Naive thymus-derived CD4-positive, alpha-beta T cell (primary cell): ENCODE data around the gene SYT17. TPM values are rescaled to one million over a fixed set of nuclear protein-coding genes. Genes with fewer than 3 reads are reported as not detected.

Experiments
- ATAC-seq: fragments of 150-1000 bp; cut with Tn5 transposase; 2 replicates; pipeline ENCODE4 v1.10.0; 2021; ENCODE audit warnings: mild to moderate bottlenecking, moderate library complexity
- CTCF ChIA-PET: fragments of 350-600 bp; sonication (Branson Sonifier 250); formaldehyde crosslinking; loops from one replicate; lab custom pipeline; 2021; ENCODE audit warnings: antibody characterized with exemption; lab: Charles Lee
- POLR2A ChIA-PET: fragments of 350-600 bp; sonication (Branson Sonifier 250); formaldehyde crosslinking; loops from one replicate; lab custom pipeline; 2021; ENCODE audit warnings: antibody characterized with exemption, inconsistent platforms; lab: Charles Lee
- DNase-seq, 9 donors: peaks; one replicate each; pipeline versions ENCODE4 v3.0.0 to v3.0.0-alpha.2; 2020 to 2022; ENCODE audit warnings: mixed read lengths in 1 of 9
- H3K27ac ChIP-seq: one replicate; pipeline ENCODE4 v1.7.0; 2013; ENCODE audit warnings: mild to moderate bottlenecking, low read depth, low read length, moderate library complexity
- H3K27me3 ChIP-seq, 2 donors: one replicate each; pipeline ENCODE4 v1.7.0; 2013; ENCODE audit warnings: low read length in 2 of 2, mild to moderate bottlenecking in 2 of 2, moderate library complexity in 2 of 2; ENCODE audit not compliant: control insufficient read depth in 2 of 2, insufficient read depth in 2 of 2
- H3K36me3 ChIP-seq, 3 experiments: 1 replicate in 2 of 3; 2 replicates in 1 of 3; pipeline ENCODE4 v1.7.0; 2013; ENCODE audit warnings: low read length in 3 of 3, mild to moderate bottlenecking in 3 of 3, moderate library complexity in 1 of 3; ENCODE audit not compliant: insufficient read depth in 3 of 3, control insufficient read depth in 2 of 3
- H3K4me1 ChIP-seq, 2 donors: one replicate each; pipeline ENCODE4 v1.7.0; 2013; ENCODE audit warnings: low read length in 2 of 2, mild to moderate bottlenecking in 2 of 2, moderate library complexity in 1 of 2; ENCODE audit not compliant: control insufficient read depth in 2 of 2, insufficient read depth in 2 of 2
- H3K4me3 ChIP-seq: 2 replicates; pipeline ENCODE4 v1.7.0; 2013; ENCODE audit warnings: mild to moderate bottlenecking, low read length
- H3K9me3 ChIP-seq, 3 experiments: 1 replicate in 2 of 3; 2 replicates in 1 of 3; pipeline ENCODE4 v1.7.0; 2013; ENCODE audit warnings: low read length in 3 of 3; ENCODE audit not compliant: control insufficient read depth in 2 of 3
- H3K27ac Mint-ChIP-seq, 9 donors: one replicate each; pipeline ENCODE4 v1.8.0; 2020 to 2022; ENCODE audit warnings: mixed read lengths in 9 of 9, mild to moderate bottlenecking in 8 of 9, moderate library complexity in 5 of 9, inconsistent platforms in 2 of 9
- H3K27me3 Mint-ChIP-seq, 5 donors: one replicate each; pipeline ENCODE4 v1.8.0; 2021 to 2022; ENCODE audit warnings: mixed read lengths in 5 of 5, mild to moderate bottlenecking in 1 of 5
- H3K36me3 Mint-ChIP-seq, 5 donors: one replicate each; pipeline ENCODE4 v1.8.0; 2020 to 2022; ENCODE audit warnings: mixed read lengths in 5 of 5, mild to moderate bottlenecking in 3 of 5, inconsistent platforms in 1 of 5
- H3K4me1 Mint-ChIP-seq, 7 donors: one replicate each; pipeline ENCODE4 v1.8.0; 2020 to 2022; ENCODE audit warnings: mixed read lengths in 7 of 7, mild to moderate bottlenecking in 3 of 7, inconsistent platforms in 1 of 7
- H3K4me3 Mint-ChIP-seq, 10 donors: one replicate each; pipeline ENCODE4 v1.8.0; 2020 to 2022; ENCODE audit warnings: mild to moderate bottlenecking in 10 of 10, mixed read lengths in 10 of 10, moderate library complexity in 6 of 10, inconsistent platforms in 2 of 10
- H3K9me3 Mint-ChIP-seq, 11 donors: one replicate each; pipeline ENCODE4 v1.8.0; 2020 to 2022; ENCODE audit warnings: mixed read lengths in 11 of 11, mild to moderate bottlenecking in 4 of 11, inconsistent platforms in 1 of 11, moderate library complexity in 1 of 11
- intact Hi-C, 2 donors: fragments of 100-400 bp; cut with micrococcal nuclease; formaldehyde crosslinking; loops; one replicate each; pipeline ENCODE4 v1.15.1; 2023
- polyA plus RNA-seq, 2 donors: library from polyadenylated mRNA; unstranded; fragments of 300-500 nt; fragmentation: Illumina TruSeq; gene quantifications; one replicate each; pipeline ENCODE4 v1.2.3, GENCODE V29; 2021
- total RNA-seq, 6 experiments: library from RNA in 5 of 6; stranded (reverse) in 5 of 6; gene quantifications; 1 replicate in 5 of 6; 2 replicates in 1 of 6; pipeline ENCODE4 v1.2.3 and lab custom pipeline; 2021 to 2026

SYT17 gene
- total and polyA plus RNA-seq, 7 experiments from 2014 or later, result 0.08 to 3.6 (median 0.24) TPM; not detected in 4

DNA sequence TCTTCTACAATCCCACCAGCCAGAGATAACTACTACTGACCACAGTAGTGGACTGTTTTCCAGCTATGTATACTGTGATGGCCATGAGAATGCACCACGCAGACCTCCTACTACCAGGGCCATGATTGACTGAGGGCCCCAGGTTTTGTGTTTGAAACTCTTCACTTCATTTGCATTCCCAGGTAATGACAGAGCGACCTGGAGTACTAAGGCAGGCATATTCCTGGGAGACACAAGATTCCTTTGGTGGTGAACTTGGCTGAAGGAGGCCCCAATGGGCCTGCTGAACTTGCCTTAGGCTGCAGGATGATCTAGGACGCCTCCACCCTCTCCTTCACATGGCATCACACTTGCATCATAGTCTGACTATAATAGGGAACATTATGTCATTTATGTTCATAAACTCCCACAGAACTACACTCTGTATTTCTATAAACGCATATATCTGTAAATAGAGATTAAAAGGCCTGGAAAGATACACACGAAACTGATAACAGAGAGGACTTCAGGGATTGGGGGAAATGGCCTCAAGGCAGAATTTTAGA is 147.9 kb downstream of the SYT17 start:
- peaks cover 0 to 3% (median 0%) of the 10 kb centered on the region in 11 donors for H3K9me3 Mint-ChIP-seq
- H3K27ac ChIP-seq, result no peak overlapping the region
- peaks cover 0 to 4% (median 0%) of the 10 kb centered on the region in 5 donors for H3K27me3 Mint-ChIP-seq
- H3K4me3 Mint-ChIP-seq, result no peak overlapping the region
- H3K36me3 ChIP-seq, result no peaks in the 10 kb centered on the region
- ChIA-PET POLR2A (no interaction called here), CTCF (no interaction called here)
- ATAC-seq (no peak), DNase-seq (no peak)
- H3K36me3 Mint-ChIP-seq, result no peaks in the 10 kb centered on the region
- H3K4me3 ChIP-seq, result no peak overlapping the region
- no peaks in the 10 kb centered on the region for H3K9me3 ChIP-seq
- H3K27me3 ChIP-seq, result no peaks in the 10 kb centered on the region
- intact Hi-C loops, result no loop called here
- H3K4me1 Mint-ChIP-seq, result no peaks in the 10 kb centered on the region
- H3K27ac Mint-ChIP-seq, result no peak overlapping the region
- no peaks in the 10 kb centered on the region for H3K4me1 ChIP-seq

DNA sequence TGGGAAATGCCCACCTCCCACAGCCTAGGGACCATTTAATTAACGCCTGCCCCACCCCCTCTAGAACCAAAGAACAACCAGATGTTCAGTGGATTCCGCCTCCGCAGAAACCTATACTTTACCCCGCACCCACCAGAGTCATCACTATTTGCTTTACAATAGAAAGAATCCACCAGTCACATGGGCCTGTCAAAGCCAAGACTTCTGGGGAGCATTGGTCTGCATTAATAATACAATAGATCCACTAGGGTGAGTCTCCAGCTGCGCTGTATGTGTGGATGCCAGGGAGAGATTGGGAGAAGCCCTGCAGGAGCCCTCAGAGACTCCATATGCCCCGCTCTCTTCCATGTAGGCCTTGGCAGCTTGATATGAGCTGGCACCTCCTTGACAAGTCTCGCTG is 148.8 kb downstream of the SYT17 start:
- no peak overlapping the region for H3K4me3 Mint-ChIP-seq

More for the DNA sequence above, 148.8 kb downstream of the SYT17 start:
- intact Hi-C loops, result no loop called here
- Mint-ChIP-seq H3K36me3 (peaks cover 0 to 4% (median 0%) of the 10 kb centered on the region in 5 donors), H3K4me1 (peaks cover 0 to 3% (median 0%) of the 10 kb centered on the region in 7 donors), H3K27ac (no peak overlapping the region), H3K27me3 (peaks cover 0 to 10% (median 0%) of the 10 kb centered on the region in 5 donors), H3K9me3 (peaks cover 0 to 7% (median 0%) of the 10 kb centered on the region in 11 donors)
- POLR2A ChIA-PET, result no interaction called here
- ATAC-seq, result no peak
- Histone ChIP-seq H3K4me1 (no peaks in the 10 kb centered on the region), H3K4me3 (no peak overlapping the region), H3K27me3 (no peaks in the 10 kb centered on the region), H3K36me3 (no peaks in the 10 kb centered on the region), H3K9me3 (no peaks in the 10 kb centered on the region), H3K27ac (no peak overlapping the region)
- CTCF ChIA-PET, result no interaction called here
- no peak for DNase-seq

Other genes with a start within 250 kb of the SYT17 start
- 100 to 1,000 TPM; 154 to 181 (median 164) TPM for gene SMG1, start 241.8 kb upstream of the SYT17 start, total RNA-seq
- gene SMG1, start 241.8 kb upstream of the SYT17 start, polyA plus RNA-seq, result 10 to 100 TPM; 16.0 to 16.7 TPM
- under 1 TPM in 1 of 5 experiments, not detected in 4; 0.07 TPM for gene TMC7, start 184.3 kb upstream of the SYT17 start, total RNA-seq
- not detected for gene TMC7, start 184.3 kb upstream of the SYT17 start, polyA plus RNA-seq
- 10 to 100 TPM; 16.7 to 20.4 (median 17.5) TPM for gene COQ7, start 100.6 kb upstream of the SYT17 start, total RNA-seq
- 10 to 100 TPM; 19.3 to 19.5 TPM for gene COQ7, start 100.6 kb upstream of the SYT17 start, polyA plus RNA-seq
- gene ITPRIPL2, start 54.3 kb upstream of the SYT17 start, total RNA-seq, result 10 to 100 TPM in 1 of 5 experiments, 1 to 10 TPM in 1, under 1 TPM in 3; 0.49 to 14.3 (median 0.64) TPM
- gene ITPRIPL2, start 54.3 kb upstream of the SYT17 start, polyA plus RNA-seq, result not detected
- gene CLEC19A, start 117.5 kb downstream of the SYT17 start, total RNA-seq, result not detected
- gene CLEC19A, start 117.5 kb downstream of the SYT17 start, polyA plus RNA-seq, result not detected
- gene TMC5, start 249.6 kb downstream of the SYT17 start, total RNA-seq, result not detected
- not detected for gene TMC5, start 249.6 kb downstream of the SYT17 start, polyA plus RNA-seq